Measurements from ENCODE around the gene PGLYRP3. TPM values are rescaled to one million over a fixed set of nuclear protein-coding genes. Genes with fewer than 3 reads are reported as not detected.
"Not testable (repeated sequence)": the region's sequence is repeated elsewhere in the genome, so short reads cannot be mapped to it uniquely, and the experiment has no call there.

The PGLYRP3 gene
- total and polyA plus RNA-seq, 9 of the 15 experiments (the other 6 are each of a cell fraction or from before 2014, with no cell fraction given) = not detected

GRCh38 chr1:153322568-153322967, 9.8 kb upstream of the PGLYRP3 start (continued):
- TF ChIP-seq PKNOX1 (IDR thresholded peaks at IDR 0.05) (no peak), SMAD3 (CRISPR knock-in tag; conservative IDR thresholded peaks at IDR 0.05) (no peak), HCFC1 (IDR thresholded peaks at IDR 0.05; ENCODE audit: low read depth, low read length) (no peak), SRSF3 (IDR thresholded peaks at IDR 0.05; ENCODE audit: insufficient read depth, low read length) (no peak), HOXB6 (CRISPR knock-in tag; IDR thresholded peaks at IDR 0.05; ENCODE audit: borderline replicate concordance) (no peak), TCF7L2 (IDR thresholded peaks at IDR 0.05; ENCODE audit: low read depth, low read length) (no peak)

- H3K9me3 ChIP-seq (replicated peaks; ENCODE audit: control insufficient read depth, insufficient read depth, low read depth, low read length); intact Hi-C loops (cut with micrococcal nuclease); H3K27ac ChIP-seq (ENCODE audit: extremely low read depth, low read depth, low read length); H2AFZ ChIP-seq (ENCODE audit: low read depth, low read length); H3K27me3 ChIP-seq (ENCODE audit: control insufficient read depth in 2 of 2, insufficient read depth in 2 of 2, low read length in 2 of 2); H3K9ac ChIP-seq (ENCODE audit: insufficient read depth in 1 of 2, low read depth in 2 of 2, low read length in 2 of 2); BruUV-seq (replicated peaks); H3K4me2 ChIP-seq (ENCODE audit: insufficient read depth, low read length); FAIRE-seq; POLR2A ChIA-PET; DNase-seq (ENCODE audit: extremely low read depth in 1 of 4, low spot score in 3 of 4); CTCF ChIA-PET (ENCODE audit: low intra/inter-chr PET ratio); H3K79me2 ChIP-seq (ENCODE audit: control insufficient read depth, insufficient read depth, low read length); H3K36me3 ChIP-seq (ENCODE audit: control insufficient read depth, insufficient read depth, low read length); H3K9me1 ChIP-seq (ENCODE audit: control insufficient read depth, insufficient read depth, low read length); H3K4me1 ChIP-seq (replicated peaks in 1 of 2; ENCODE audit: control insufficient read depth in 2 of 2, insufficient read depth in 2 of 2, low read length in 2 of 2); in situ Hi-C loops (cut with MboI); H4K20me1 ChIP-seq (replicated peaks; ENCODE audit: control insufficient read depth, insufficient read depth, low read length); H3K4me3 ChIP-seq; ATAC-seq: not testable (repeated sequence)
- peak; percentile 57 for TF ChIP-seq ZNF507 (tag; conservative IDR thresholded peaks at IDR 0.05)
- 1% methylated on average over 7 of the region's 7 CpGs for WGBS (ENCODE audit: insufficient coverage, low coverage, missing lambda C conversion rate)
Observed at GRCh38 chr1:153318145-153318544, 5.4 kb upstream of the PGLYRP3 start.

Measured in K562 (cell line).